ENCODE results near the gene NCKAP1. TPM values are rescaled to one million over a fixed set of nuclear protein-coding genes. Genes with fewer than 3 reads are reported as not detected.
A peak's percentile ranks its signal among the peaks of the same experiment; 100 is the strongest.

NCKAP1 gene
- total and polyA plus RNA-seq, 3 donors from 2014 or later: 59.6 to 110 (median 82.9) TPM

DNA sequence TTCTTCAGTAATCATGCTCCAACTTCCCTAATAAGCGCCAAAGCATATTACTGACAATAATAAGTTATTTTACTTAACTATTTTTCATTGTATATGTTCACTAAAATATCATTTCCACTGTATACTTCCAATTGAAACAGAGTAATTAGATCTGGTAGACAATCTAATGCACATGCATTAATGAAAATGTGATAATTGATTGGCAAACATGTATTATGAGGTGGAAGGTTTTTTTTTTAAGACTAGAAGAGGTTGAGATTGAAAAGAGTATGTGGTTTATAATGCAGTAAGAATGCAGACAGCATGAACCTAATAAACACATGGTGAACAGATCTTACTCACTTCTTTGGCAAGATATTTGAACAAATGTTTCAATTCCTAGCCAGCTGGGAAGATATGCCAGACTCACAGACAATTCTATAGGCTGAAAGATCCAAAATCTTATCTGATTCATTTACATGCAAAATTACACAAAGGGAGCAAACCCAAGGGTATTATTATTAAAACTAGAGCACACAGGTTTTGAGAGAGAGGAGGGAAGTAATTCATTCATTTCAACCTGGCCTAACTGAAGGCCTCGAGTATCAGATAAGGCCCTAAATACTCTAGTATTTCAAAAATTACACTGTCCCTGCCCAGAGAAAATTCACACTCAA, 2.8 kb downstream of the NCKAP1 start:
- H3K27me3 ChIP-seq: no peaks in the 10 kb centered on the region
- H3K4me3 ChIP-seq: no peak overlapping the region
- DNase-seq: no peak
- TF ChIP-seq, protein P1, sequence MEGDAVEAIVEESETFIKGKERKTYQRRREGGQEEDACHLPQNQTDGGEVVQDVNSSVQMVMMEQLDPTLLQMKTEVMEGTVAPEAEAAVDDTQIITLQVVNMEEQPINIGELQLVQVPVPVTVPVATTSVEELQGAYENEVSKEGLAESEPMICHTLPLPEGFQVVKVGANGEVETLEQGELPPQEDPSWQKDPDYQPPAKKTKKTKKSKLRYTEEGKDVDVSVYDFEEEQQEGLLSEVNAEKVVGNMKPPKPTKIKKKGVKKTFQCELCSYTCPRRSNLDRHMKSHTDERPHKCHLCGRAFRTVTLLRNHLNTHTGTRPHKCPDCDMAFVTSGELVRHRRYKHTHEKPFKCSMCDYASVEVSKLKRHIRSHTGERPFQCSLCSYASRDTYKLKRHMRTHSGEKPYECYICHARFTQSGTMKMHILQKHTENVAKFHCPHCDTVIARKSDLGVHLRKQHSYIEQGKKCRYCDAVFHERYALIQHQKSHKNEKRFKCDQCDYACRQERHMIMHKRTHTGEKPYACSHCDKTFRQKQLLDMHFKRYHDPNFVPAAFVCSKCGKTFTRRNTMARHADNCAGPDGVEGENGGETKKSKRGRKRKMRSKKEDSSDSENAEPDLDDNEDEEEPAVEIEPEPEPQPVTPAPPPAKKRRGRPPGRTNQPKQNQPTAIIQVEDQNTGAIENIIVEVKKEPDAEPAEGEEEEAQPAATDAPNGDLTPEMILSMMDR (IDR thresholded peaks at IDR 0.05): no peak
- 47 to 49% methylated on average over 2 of the region's 2 CpGs for WGBS, 2 donors
- H3K27ac ChIP-seq: peak overlapping the region in 1 of 2 donors; percentile 99
- no peaks in the 10 kb centered on the region for H3K9me3 ChIP-seq
- H3K36me3 ChIP-seq (ENCODE audit: low read depth, missing control alignments): no peaks in the 10 kb centered on the region
- peaks cover 11% of the 10 kb centered on the region for H3K4me1 ChIP-seq
- intact Hi-C loops (cut with DNase I; ENCODE audit: low total_unique reads): no loop called here

DNA sequence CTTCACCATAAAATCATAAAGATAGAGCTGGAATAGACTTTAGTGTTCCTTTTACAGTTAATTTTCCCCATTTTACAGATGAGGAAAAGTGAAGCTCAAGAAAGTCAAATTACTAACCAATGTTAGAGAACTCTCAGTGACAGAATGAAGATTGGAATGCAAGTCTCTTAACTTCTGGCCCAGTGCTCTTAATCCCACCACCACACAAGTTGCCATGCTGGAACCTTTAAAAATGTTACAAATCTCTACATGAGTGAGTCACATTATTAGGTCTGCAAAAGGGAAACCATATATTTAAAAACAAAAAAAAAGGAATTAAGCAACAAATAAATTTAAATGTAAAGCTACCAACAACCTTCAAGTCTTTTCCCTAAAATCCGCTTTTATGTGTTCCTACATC, 3.5 kb downstream of the NCKAP1 start:
- no peaks in the 10 kb centered on the region for H3K9me3 ChIP-seq
- 88 to 98% methylated on average over 1 of the region's 1 CpG for WGBS, 2 donors
- H3K4me1 ChIP-seq: peaks cover 16% of the 10 kb centered on the region
- H3K27me3 ChIP-seq: no peaks in the 10 kb centered on the region
- TF ChIP-seq, protein P1 (IDR thresholded peaks at IDR 0.05): no peak
- TF ChIP-seq POLR2A (IDR thresholded peaks at IDR 0.05): no peak
- H3K27ac ChIP-seq: peak overlapping the region in 1 of 2 donors; percentile 6
- H3K4me3 ChIP-seq: no peak overlapping the region
- no peaks in the 10 kb centered on the region for H3K36me3 ChIP-seq (ENCODE audit: low read depth, missing control alignments)
- DNase-seq: no peak
- intact Hi-C loops (cut with DNase I; ENCODE audit: low total_unique reads): no loop called here

DNA sequence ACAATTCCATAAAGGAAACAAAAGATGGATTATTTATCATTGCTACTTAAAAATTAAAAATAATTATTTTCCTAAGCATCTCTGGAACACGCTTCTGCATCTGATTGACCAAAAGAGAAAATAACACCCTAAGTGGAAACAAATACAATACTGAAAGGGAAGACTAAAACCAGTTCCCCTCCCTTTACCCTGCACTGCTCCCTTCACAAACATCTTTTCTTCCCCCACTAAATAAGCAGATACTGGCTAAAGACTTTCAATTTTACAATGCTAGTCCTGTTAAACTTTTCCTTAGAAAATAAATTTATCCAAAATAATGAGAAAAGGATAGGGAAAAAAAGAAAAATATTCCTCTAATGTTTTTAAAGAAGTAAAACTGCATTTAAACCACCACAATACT, 4.3 kb downstream of the NCKAP1 start:
- TF ChIP-seq, protein P1 (IDR thresholded peaks at IDR 0.05): no peak
- no peak for TF ChIP-seq POLR2A (IDR thresholded peaks at IDR 0.05)
- intact Hi-C loops (cut with DNase I; ENCODE audit: low total_unique reads): no loop called here
- H3K4me1 ChIP-seq: peaks cover 16% of the 10 kb centered on the region
- WGBS, 2 donors: 46 to 67% methylated on average over 1 of the region's 1 CpG
- H3K4me3 ChIP-seq: no peak overlapping the region
- no peaks in the 10 kb centered on the region for H3K9me3 ChIP-seq
- no peak for DNase-seq
- H3K36me3 ChIP-seq (ENCODE audit: low read depth, missing control alignments): no peaks in the 10 kb centered on the region
- H3K27ac ChIP-seq: no peak overlapping the region
- H3K27me3 ChIP-seq: no peaks in the 10 kb centered on the region

DNA sequence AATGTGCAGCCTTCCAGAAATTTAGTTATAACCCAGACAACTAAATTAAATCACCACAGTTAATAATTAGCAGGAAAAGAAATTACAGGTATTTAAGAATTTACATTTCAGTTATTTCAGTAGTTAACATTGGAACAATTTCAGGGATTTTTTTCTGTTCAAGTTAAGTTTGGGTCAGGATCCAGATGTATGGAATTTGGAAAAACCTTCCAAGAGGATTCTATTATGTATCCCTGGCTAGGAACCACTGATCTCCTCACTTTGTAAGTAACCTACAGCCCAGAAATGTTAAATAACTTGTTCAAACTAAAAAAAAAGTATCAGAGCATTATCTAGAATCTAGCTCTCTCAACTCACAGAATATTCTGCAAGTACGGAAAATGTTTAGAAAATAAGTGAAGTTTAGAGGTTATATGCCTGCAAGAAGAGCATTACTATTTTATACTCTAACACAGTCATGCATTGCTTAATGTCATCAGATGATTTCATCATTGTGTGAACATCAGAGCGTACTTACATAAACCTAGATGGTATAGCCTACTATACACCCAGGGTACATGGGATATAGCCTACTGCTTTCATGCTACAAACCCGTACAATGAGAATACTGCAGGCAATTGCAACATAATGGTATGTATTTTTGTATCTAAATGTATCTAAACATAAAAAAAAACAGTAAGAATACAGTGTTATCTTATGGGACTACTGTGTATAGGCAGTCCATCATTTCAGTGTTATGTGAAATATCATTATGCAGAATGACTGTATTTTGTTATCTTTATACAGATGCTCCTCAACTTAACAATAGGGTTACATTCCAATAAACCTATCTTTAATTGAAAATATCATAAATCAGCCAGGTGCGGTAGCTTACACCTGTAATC, 6.1 kb downstream of the NCKAP1 start:
- WGBS, 2 donors: 79 to 82% methylated on average over 4 of the region's 4 CpGs
- intact Hi-C loops (cut with DNase I; ENCODE audit: low total_unique reads): no loop called here
- H3K27me3 ChIP-seq: no peaks in the 10 kb centered on the region
- peaks cover 16% of the 10 kb centered on the region for H3K4me1 ChIP-seq
- TF ChIP-seq, protein P1 (IDR thresholded peaks at IDR 0.05): no peak
- TF ChIP-seq POLR2A (IDR thresholded peaks at IDR 0.05): no peak
- no peak overlapping the region for H3K27ac ChIP-seq
- DNase-seq: no peak
- H3K9me3 ChIP-seq: no peaks in the 10 kb centered on the region
- no peaks in the 10 kb centered on the region for H3K36me3 ChIP-seq (ENCODE audit: low read depth, missing control alignments)
- no peak overlapping the region for H3K4me3 ChIP-seq
